ENCODE data around the gene CUEDC2.

CUEDC2 gene

DNA sequence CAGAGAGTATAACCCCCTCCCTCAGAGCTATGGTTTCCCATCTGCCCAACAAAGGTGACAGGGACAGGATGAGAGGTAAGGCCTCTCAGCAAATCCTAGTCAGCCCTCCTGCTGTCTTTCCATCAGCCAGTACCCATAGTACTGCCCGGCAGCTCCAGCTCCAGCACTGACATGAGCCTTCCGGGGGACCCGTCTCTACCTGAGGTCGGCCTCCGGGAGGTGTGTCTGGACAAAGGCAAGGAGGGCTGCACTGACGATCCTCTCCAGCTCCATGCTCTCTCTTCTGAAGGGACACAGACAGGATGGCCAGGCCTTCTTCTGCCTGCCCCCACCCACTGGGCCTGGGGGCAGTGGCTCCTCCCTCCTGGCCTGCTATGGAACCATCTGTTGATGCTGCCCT lies 7.5 kb downstream of the CUEDC2 start:
- TF ChIP-seq ZNF274 (IDR thresholded peaks at IDR 0.05; ENCODE audit: low read length) (no peak), ZNF274 (tag by site-specific recombination; IDR thresholded peaks at IDR 0.05; ENCODE audit: borderline replicate concordance) (no peak), IKZF3 (tag by site-specific recombination; IDR thresholded peaks at IDR 0.05) (no peak), SCRT2 (tag by site-specific recombination; IDR thresholded peaks at IDR 0.05) (peak; percentile 41; the same call in 1 of the 2 replicates)
- TF ChIP-seq, protein P1, sequence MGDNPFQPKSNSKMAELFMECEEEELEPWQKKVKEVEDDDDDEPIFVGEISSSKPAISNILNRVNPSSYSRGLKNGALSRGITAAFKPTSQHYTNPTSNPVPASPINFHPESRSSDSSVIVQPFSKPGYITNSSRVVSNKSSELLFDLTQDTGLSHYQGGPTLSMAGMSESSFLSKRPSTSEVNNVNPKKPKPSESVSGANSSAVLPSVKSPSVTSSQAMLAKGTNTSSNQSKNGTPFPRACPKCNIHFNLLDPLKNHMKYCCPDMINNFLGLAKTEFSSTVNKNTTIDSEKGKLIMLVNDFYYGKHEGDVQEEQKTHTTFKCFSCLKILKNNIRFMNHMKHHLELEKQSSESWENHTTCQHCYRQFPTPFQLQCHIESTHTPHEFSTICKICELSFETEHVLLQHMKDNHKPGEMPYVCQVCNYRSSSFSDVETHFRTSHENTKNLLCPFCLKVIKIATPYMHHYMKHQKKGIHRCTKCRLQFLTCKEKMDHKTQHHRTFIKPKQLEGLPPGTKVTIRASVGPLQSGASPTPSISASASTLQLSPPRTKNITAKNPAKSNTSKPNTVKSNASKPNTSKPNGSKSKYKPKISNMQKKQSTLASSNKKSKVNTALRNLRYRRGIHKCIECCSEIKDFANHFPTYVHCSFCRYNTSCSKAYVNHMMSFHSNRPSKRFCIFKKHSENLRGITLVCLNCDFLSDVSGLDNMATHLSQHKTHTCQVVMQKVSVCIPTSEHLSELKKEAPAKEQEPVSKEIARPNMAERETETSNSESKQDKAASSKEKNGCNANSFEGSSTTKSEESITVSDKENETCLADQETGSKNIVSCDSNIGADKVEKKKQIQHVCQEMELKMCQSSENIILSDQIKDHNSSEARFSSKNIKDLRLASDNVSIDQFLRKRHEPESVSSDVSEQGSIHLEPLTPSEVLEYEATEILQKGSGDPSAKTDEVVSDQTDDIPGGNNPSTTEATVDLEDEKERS (tag by site-specific recombination; IDR thresholded peaks at IDR 0.05): no peak
- no peaks in the 10 kb centered on the region for H3K9me3 ChIP-seq (ENCODE audit: control insufficient read depth, insufficient read depth, low read depth, low read length)
- H3K27ac ChIP-seq (ENCODE audit: extremely low read depth, low read depth, low read length): no peak overlapping the region
- POLR2A ChIA-PET: interaction anchor here (1.0 to 1.6 kb wide), 3 partner anchors 11 to 310 kb away, joined by 3 to 7 read pairs (median 4); partner anchors contain the start of gene C10orf95
- CTCF ChIA-PET: interaction anchor here (0.5 to 5.6 kb wide), 6 partner anchors 8 to 195 kb away, joined by 3 to 38 read pairs (median 10); partner anchors contain the start of gene CUEDC2
- H3K36me3 ChIP-seq (ENCODE audit: control insufficient read depth in 2 of 2, insufficient read depth in 1 of 2, low read length in 2 of 2): peaks cover 0 to 32% of the 10 kb centered on the region in 2 experiments; a peak in 1 of 3 replicates
- H3K4me1 ChIP-seq (ENCODE audit: control insufficient read depth, insufficient read depth, low read length): peaks cover 6% of the 10 kb centered on the region
- no peak overlapping the region for H3K4me3 ChIP-seq (ENCODE audit: low read depth, low read length)

DNA sequence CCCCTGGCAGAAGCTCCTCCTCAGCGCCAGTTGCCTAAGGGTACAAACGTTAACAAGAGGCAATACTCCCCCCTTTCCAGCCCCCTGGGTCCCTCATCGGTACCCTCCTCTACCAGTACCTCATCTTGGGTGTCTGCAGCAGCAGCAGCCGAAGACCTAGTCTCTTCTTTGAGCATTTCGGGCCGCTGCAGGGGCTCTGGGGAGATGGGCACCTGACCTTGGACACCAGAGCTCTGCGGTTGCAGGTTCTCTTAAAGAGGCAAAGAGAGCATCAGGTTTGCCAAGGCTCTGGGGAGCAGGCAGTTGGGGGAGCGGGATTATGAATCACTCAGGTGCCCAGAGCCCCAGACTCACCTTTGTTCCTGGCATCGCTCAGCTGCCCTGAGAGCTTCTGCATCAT lies 8.2 kb downstream of the CUEDC2 start:
- ChIA-PET POLR2A (interaction anchor here (1.0 to 5.2 kb wide), 4 partner anchors 8 to 309 kb away, joined by 3 to 42 read pairs (median 6); partner anchors contain the start of genes C10orf95 and CUEDC2), CTCF (interaction anchor here (0.5 to 5.6 kb wide), 8 partner anchors 9 to 204 kb away, joined by 3 to 57 read pairs (median 10); partner anchors contain the start of genes CUEDC2 and NFKB2)
- Histone ChIP-seq H3K9me3 (ENCODE audit: control insufficient read depth, insufficient read depth, low read depth, low read length) (no peaks in the 10 kb centered on the region), H3K36me3 (ENCODE audit: control insufficient read depth in 2 of 2, insufficient read depth in 1 of 2, low read length in 2 of 2) (peaks cover 0 to 32% of the 10 kb centered on the region in 2 experiments; a peak in 1 of 3 replicates), H3K27ac (ENCODE audit: extremely low read depth, low read depth, low read length) (no peak overlapping the region), H3K4me3 (ENCODE audit: low read depth, low read length) (no peak overlapping the region), H3K4me1 (ENCODE audit: control insufficient read depth, insufficient read depth, low read length) (peaks cover 8% of the 10 kb centered on the region)
- no peak for TF ChIP-seq INSM2 (tag by site-specific recombination; IDR thresholded peaks at IDR 0.05)
- TF ChIP-seq GFI1B (tag by site-specific recombination; IDR thresholded peaks at IDR 0.05): no peak

- H3K36me3 ChIP-seq (ENCODE audit: control insufficient read depth in 2 of 2, insufficient read depth in 1 of 2, low read length in 2 of 2): peaks cover 0 to 32% of the 10 kb centered on the region in 2 experiments; a peak in 1 of 3 replicates
- H3K9me3 ChIP-seq (ENCODE audit: control insufficient read depth, insufficient read depth, low read depth, low read length): no peaks in the 10 kb centered on the region
- H3K27ac ChIP-seq (ENCODE audit: extremely low read depth, low read depth, low read length): no peak overlapping the region
- POLR2A ChIA-PET: interaction anchor here (0.8 to 5.2 kb wide), 2 partner anchors 8 to 53 kb away, joined by 3 to 42 read pairs; partner anchors contain the start of gene CUEDC2
- peaks cover 9% of the 10 kb centered on the region for H3K4me1 ChIP-seq (ENCODE audit: control insufficient read depth, insufficient read depth, low read length)
- H3K4me3 ChIP-seq (ENCODE audit: low read depth, low read length): no peak overlapping the region
- CTCF ChIA-PET: interaction anchor here (0.6 to 5.6 kb wide), 14 partner anchors 10 to 1381 kb away, joined by 3 to 57 read pairs (median 6); partner anchors contain the start of genes CUEDC2 and NFKB2
- TF ChIP-seq ZNF366 (tag by site-specific recombination; conservative IDR thresholded peaks at IDR 0.05): no peak
- TF ChIP-seq, protein P2, sequence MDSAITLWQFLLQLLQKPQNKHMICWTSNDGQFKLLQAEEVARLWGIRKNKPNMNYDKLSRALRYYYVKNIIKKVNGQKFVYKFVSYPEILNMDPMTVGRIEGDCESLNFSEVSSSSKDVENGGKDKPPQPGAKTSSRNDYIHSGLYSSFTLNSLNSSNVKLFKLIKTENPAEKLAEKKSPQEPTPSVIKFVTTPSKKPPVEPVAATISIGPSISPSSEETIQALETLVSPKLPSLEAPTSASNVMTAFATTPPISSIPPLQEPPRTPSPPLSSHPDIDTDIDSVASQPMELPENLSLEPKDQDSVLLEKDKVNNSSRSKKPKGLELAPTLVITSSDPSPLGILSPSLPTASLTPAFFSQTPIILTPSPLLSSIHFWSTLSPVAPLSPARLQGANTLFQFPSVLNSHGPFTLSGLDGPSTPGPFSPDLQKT (IDR thresholded peaks at IDR 0.05; ENCODE audit: borderline replicate concordance, low read depth, low read length): no peak
- TF ChIP-seq PRDM1 (tag by site-specific recombination; IDR thresholded peaks at IDR 0.05): no peak
- TF ChIP-seq ZNF302 (tag by site-specific recombination; IDR thresholded peaks at IDR 0.05; ENCODE audit: low read depth): no peak
- no peak for TF ChIP-seq ZNF513 (tag by site-specific recombination; IDR thresholded peaks at IDR 0.05)
- TF ChIP-seq ZNF658 (tag by site-specific recombination; IDR thresholded peaks at IDR 0.05): no peak
- TF ChIP-seq ZNF121 (tag by site-specific recombination; IDR thresholded peaks at IDR 0.05): no peak
- TF ChIP-seq, protein P3, sequence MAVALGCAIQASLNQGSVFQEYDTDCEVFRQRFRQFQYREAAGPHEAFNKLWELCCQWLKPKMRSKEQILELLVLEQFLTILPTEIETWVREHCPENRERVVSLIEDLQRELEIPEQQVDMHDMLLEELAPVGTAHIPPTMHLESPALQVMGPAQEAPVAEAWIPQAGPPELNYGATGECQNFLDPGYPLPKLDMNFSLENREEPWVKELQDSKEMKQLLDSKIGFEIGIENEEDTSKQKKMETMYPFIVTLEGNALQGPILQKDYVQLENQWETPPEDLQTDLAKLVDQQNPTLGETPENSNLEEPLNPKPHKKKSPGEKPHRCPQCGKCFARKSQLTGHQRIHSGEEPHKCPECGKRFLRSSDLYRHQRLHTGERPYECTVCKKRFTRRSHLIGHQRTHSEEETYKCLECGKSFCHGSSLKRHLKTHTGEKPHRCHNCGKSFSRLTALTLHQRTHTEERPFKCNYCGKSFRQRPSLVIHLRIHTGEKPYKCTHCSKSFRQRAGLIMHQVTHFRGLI (tag by site-specific recombination; IDR thresholded peaks at IDR 0.05): no peak
- TF ChIP-seq ZBTB17 (tag by site-specific recombination; IDR thresholded peaks at IDR 0.05): no peak
- no peak for TF ChIP-seq ZBTB21 (tag by site-specific recombination; IDR thresholded peaks at IDR 0.05)
- TF ChIP-seq, protein P4, sequence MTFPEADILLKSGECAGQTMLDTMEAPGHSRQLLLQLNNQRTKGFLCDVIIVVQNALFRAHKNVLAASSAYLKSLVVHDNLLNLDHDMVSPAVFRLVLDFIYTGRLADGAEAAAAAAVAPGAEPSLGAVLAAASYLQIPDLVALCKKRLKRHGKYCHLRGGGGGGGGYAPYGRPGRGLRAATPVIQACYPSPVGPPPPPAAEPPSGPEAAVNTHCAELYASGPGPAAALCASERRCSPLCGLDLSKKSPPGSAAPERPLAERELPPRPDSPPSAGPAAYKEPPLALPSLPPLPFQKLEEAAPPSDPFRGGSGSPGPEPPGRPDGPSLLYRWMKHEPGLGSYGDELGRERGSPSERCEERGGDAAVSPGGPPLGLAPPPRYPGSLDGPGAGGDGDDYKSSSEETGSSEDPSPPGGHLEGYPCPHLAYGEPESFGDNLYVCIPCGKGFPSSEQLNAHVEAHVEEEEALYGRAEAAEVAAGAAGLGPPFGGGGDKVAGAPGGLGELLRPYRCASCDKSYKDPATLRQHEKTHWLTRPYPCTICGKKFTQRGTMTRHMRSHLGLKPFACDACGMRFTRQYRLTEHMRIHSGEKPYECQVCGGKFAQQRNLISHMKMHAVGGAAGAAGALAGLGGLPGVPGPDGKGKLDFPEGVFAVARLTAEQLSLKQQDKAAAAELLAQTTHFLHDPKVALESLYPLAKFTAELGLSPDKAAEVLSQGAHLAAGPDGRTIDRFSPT (tag by site-specific recombination; IDR thresholded peaks at IDR 0.05): no peak
These were observed 8.9 kb downstream of the CUEDC2 start for GRCh38 chr10:102423372-102423968.
